ENCODE results near the gene AAK1. TPM values are rescaled to one million over a fixed set of nuclear protein-coding genes. Genes with fewer than 3 reads are reported as not detected.

AAK1 gene
- total RNA-seq, 1 experiment from 2014 or later = 30.6 TPM

DNA sequence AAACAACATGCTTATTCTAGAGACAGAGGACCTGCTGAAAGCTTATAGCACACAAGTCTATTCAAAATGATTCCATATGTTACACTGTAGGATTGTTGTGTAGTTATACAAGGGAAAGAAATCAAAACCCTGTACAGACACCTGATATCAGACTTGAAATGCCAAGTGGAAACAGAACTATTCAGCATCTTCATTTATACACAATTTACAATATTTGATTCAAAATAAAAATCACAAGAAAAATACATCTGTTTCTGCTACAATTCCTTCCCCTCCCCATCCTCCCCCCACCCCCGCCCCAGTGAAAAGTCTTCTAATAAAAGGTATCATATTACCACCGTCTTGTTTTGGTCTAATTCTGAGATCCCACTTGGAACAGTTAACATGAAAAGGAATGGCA, 168.9 kb downstream of the AAK1 start:
- Mint-ChIP-seq H3K4me3 (no peak overlapping the region), H3K27ac (no peak overlapping the region), H3K9me3 (no peaks in the 10 kb centered on the region), H3K36me3 (ENCODE audit: insufficient read depth in 1 of 3, low read depth in 3 of 3) (no peaks in the 10 kb centered on the region; a peak in 1 of 7 replicates), H3K27me3 (ENCODE audit: low read depth) (no peaks in the 10 kb centered on the region), H3K4me1 (peaks cover 24 to 30% of the 10 kb centered on the region in 2 experiments)
- Histone ChIP-seq H2AFZ (ENCODE audit: low read length) (no peak overlapping the region), H3K9me3 (ENCODE audit: control insufficient read depth, low read depth, low read length) (no peaks in the 10 kb centered on the region), H3K4me2 (ENCODE audit: insufficient read depth, insufficient read length, low read length) (no peak overlapping the region), H4K8ac (replicated peaks; ENCODE audit: insufficient read length, low read depth, low read length) (no peak overlapping the region), H3T11ph (ENCODE audit: low read length) (no peak overlapping the region), H4K5ac (ENCODE audit: insufficient read length, low read depth, low read length) (no peak overlapping the region), H3K56ac (ENCODE audit: insufficient read length, low read depth, low read length) (no peak overlapping the region), H4K91ac (ENCODE audit: insufficient read length, low read depth, low read length) (no peak overlapping the region), H3K18ac (ENCODE audit: insufficient read length, low read depth, low read length) (no peak overlapping the region), H3K4ac (ENCODE audit: low read depth, low read length) (no peak overlapping the region), H3K4me1 (ENCODE audit: insufficient read depth, low read length) (no peaks in the 10 kb centered on the region), H3K14ac (ENCODE audit: insufficient read depth, low read length) (no peak overlapping the region), H3K23ac (ENCODE audit: insufficient read length, low read depth, low read length) (no peak overlapping the region), H3K79me2 (ENCODE audit: insufficient read depth, low read length) (no peaks in the 10 kb centered on the region), H3K9ac (ENCODE audit: extremely low read depth, insufficient read length, low read length) (no peak overlapping the region), H2BK12ac (ENCODE audit: insufficient read length, low read depth, low read length) (no peak overlapping the region), H2AK5ac (ENCODE audit: insufficient read length, low read length) (no peak overlapping the region), H3K27ac (ENCODE audit: insufficient read length, low read depth, low read length) (no peak overlapping the region), H2BK20ac (ENCODE audit: low read depth, low read length, poor library complexity, severe bottlenecking) (no peak overlapping the region), H3K27me3 (ENCODE audit: insufficient read depth, low read length) (no peaks in the 10 kb centered on the region), H2BK5ac (ENCODE audit: insufficient read length, low read length) (no peak overlapping the region), H3K79me1 (ENCODE audit: insufficient read depth, low read depth, low read length, poor library complexity, severe bottlenecking) (no peaks in the 10 kb centered on the region), H2BK15ac (ENCODE audit: low read depth, low read length) (no peak overlapping the region), H3K23me2 (ENCODE audit: insufficient read length, low read depth, low read length, poor library complexity, severe bottlenecking) (no peaks in the 10 kb centered on the region), H2BK120ac (ENCODE audit: low read depth, low read length, poor library complexity, severe bottlenecking) (no peak overlapping the region), H4K20me1 (ENCODE audit: control insufficient read depth, insufficient read depth, insufficient read length) (no peaks in the 10 kb centered on the region)
- TF ChIP-seq, protein P1, sequence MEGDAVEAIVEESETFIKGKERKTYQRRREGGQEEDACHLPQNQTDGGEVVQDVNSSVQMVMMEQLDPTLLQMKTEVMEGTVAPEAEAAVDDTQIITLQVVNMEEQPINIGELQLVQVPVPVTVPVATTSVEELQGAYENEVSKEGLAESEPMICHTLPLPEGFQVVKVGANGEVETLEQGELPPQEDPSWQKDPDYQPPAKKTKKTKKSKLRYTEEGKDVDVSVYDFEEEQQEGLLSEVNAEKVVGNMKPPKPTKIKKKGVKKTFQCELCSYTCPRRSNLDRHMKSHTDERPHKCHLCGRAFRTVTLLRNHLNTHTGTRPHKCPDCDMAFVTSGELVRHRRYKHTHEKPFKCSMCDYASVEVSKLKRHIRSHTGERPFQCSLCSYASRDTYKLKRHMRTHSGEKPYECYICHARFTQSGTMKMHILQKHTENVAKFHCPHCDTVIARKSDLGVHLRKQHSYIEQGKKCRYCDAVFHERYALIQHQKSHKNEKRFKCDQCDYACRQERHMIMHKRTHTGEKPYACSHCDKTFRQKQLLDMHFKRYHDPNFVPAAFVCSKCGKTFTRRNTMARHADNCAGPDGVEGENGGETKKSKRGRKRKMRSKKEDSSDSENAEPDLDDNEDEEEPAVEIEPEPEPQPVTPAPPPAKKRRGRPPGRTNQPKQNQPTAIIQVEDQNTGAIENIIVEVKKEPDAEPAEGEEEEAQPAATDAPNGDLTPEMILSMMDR (conservative IDR thresholded peaks at IDR 0.05) = no peak
- no peak for DNase-seq
- whole genome bisulfite sequencing (ENCODE audit: extremely low coverage, insufficient read length, low lambda C conversion rate) = no CpG with 5 or more reads among the region's 2 CpGs
